ENCODE results near the gene TYMP.
"Not testable (repeated sequence)": the region's sequence is repeated elsewhere in the genome, so short reads cannot be mapped to it uniquely, and the experiment has no call there.

Gene TYMP

GRCh38 chr22:50562523-50563412, 33.0 kb upstream of the TYMP start, which contains the start of gene SYCE3:
TSS of gene SYCE3 (minus strand) at chr22:50562919. CDS start at chr22:50556405, 6,514 bp downstream.
- peak; percentile 97 for DNase-seq

GRCh38 chr22:50561401-50562358, 31.9 kb upstream of the TYMP start:
- no peak for DNase-seq

GRCh38 chr22:50560034-50560433, 30.2 kb upstream of the TYMP start:
- no peak for DNase-seq

- DNase-seq: peak; percentile 45
Observed at GRCh38 chr22:50556703-50557102, 26.9 kb upstream of the TYMP start.

GRCh38 chr22:50553310-50553709, 23.5 kb upstream of the TYMP start:
- no peak for DNase-seq

GRCh38 chr22:50551160-50551752, 21.4 kb upstream of the TYMP start:
- DNase-seq: no peak

GRCh38 chr22:50550395-50550794, 20.6 kb upstream of the TYMP start:
- no peak for DNase-seq

- DNase-seq: no peak
Observed at GRCh38 chr22:50548921-50549790, 19.3 kb upstream of the TYMP start.

GRCh38 chr22:50548040-50548920, 18.5 kb upstream of the TYMP start:
- no peak for DNase-seq

GRCh38 chr22:50547263-50547985, 17.6 kb upstream of the TYMP start:
- DNase-seq: no peak

- DNase-seq: no peak
Observed at GRCh38 chr22:50546326-50547262, 16.8 kb upstream of the TYMP start.

GRCh38 chr22:50545522-50546325, 15.9 kb upstream of the TYMP start, which contains the start of gene KLHDC7B:
TSS of gene KLHDC7B (plus strand) at chr22:50545899. CDS start at chr22:50546244, 345 bp downstream.
- DNase-seq: no peak

GRCh38 chr22:50544746-50545253, 15.0 kb upstream of the TYMP start:
- peak; percentile 78 for DNase-seq

- DNase-seq: peak; percentile 62
Observed at GRCh38 chr22:50544078-50544745, 14.4 kb upstream of the TYMP start.

GRCh38 chr22:50542416-50542927, 12.7 kb upstream of the TYMP start:
- DNase-seq: peak; percentile 25

- not testable (repeated sequence) for DNase-seq
Observed at GRCh38 chr22:50541667-50542026, 11.8 kb upstream of the TYMP start.

- no peak for DNase-seq
Observed at GRCh38 chr22:50540381-50540780, 10.6 kb upstream of the TYMP start.

Measured in NCI-H2171 treated with DMSO at 0.1 percent for 48 hours (cell line).